NCI-H748 (cell line): Measurements from ENCODE around the gene ATP6V1F.

ENCODE experiments used
- DNase-seq: peaks from one replicate; lab custom pipeline; 2025; ENCODE audit not compliant: unreplicated experiment; lab: John Stamatoyannopoulos, UW

The ATP6V1F gene

GRCh38 chr7:128881458-128882125 is 18.9 kb downstream of the ATP6V1F start:
- no peak for DNase-seq

- DNase-seq = no peak
These were observed 19.5 kb downstream of the ATP6V1F start for GRCh38 chr7:128882134-128882533.

- peak; percentile 75 for DNase-seq
These were observed 21.2 kb downstream of the ATP6V1F start for GRCh38 chr7:128883622-128884448.

GRCh38 chr7:128884561-128885369 is 22.1 kb downstream of the ATP6V1F start:
- no peak for DNase-seq

GRCh38 chr7:128885370-128886187 is 22.9 kb downstream of the ATP6V1F start:
- no peak for DNase-seq

- no peak for DNase-seq
These were observed 23.9 kb downstream of the ATP6V1F start for GRCh38 chr7:128886391-128887168.

- no peak for DNase-seq
These were observed 24.7 kb downstream of the ATP6V1F start for GRCh38 chr7:128887169-128888038.

GRCh38 chr7:128888039-128888755 is 25.5 kb downstream of the ATP6V1F start:
- DNase-seq = no peak

GRCh38 chr7:128888756-128889095 is 26.1 kb downstream of the ATP6V1F start:
- no peak for DNase-seq

GRCh38 chr7:128889121-128889520 is 26.5 kb downstream of the ATP6V1F start:
- DNase-seq = no peak

GRCh38 chr7:128890306-128891109 is 27.9 kb downstream of the ATP6V1F start:
- DNase-seq = peak; percentile 58

- peak; percentile 65 for DNase-seq
These were observed 28.7 kb downstream of the ATP6V1F start for GRCh38 chr7:128891110-128891941.

GRCh38 chr7:128891942-128892269 is 29.2 kb downstream of the ATP6V1F start:
- no peak for DNase-seq

GRCh38 chr7:128892521-128893250 is 30.0 kb downstream of the ATP6V1F start:
- no peak for DNase-seq

GRCh38 chr7:128893251-128894100 is 30.8 kb downstream of the ATP6V1F start:
- no peak for DNase-seq
